HG03108 (cell line): ENCODE measurements around the gene ENPP6.

ENCODE experiments used
- ATAC-seq: cut with Tn5 transposase; IDR thresholded peaks from one replicate; pipeline ENCODE4 v1.9.1; 2021; ENCODE audit warnings: moderate library complexity; ENCODE audit not compliant: unreplicated experiment

The ENPP6 gene

DNA sequence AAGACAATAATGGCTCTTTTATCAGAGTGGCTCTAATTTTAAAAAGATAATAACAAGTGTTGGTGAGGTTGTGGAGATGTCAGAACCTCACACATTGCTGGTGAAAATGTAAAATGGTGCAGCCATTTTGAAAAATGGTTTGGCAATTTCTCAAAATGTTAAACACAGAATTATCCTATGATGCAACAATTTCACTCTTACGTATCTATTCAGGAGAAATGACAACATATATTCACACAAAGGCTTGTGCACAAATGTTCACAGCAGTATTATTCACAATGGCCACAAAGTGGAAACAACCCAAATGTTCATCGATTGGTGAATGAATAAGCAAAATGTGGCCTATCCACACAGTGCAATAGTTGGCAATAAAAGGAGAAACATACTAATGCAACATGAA lies 24.7 kb downstream of the ENPP6 start:
- no peak for ATAC-seq

DNA sequence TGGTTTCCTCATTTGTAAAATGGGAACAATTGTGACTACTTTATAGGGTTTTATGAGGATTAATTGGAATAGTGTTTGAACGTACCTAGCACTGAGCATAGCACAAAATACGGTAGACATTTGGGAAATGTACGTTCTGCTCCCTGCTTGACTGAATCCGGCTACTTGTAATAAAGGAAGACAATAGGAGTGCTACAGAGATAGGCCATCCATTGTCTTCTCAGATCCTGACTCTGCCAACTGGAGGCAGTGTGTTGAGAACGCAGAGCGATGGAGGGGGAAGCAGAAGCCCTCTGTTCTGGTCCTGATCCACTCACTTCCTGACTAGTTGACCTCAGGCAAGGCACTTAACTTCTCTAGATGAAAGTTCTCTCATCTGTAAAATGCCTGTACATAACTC lies 26.4 kb downstream of the ENPP6 start:
- no peak for ATAC-seq

DNA sequence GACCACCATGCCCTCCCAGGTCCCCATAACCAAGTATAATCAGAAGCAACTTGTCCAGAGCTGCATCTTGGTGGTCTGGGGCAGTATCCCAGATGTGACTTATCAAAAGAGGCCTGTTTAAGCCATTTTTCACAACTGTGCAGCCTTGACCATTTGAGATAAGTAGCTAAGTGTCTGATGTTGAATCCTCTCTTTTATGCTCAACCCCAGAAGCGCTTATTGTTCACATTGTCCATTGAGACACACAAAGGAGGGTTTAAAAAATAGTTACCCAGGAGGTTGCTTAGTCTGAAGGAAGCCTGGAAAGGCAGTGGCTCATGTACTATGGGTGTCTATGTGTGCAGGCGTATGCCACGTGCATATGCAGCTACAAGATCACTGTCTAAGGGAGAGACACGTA lies 27.0 kb downstream of the ENPP6 start:
- no peak for ATAC-seq

DNA sequence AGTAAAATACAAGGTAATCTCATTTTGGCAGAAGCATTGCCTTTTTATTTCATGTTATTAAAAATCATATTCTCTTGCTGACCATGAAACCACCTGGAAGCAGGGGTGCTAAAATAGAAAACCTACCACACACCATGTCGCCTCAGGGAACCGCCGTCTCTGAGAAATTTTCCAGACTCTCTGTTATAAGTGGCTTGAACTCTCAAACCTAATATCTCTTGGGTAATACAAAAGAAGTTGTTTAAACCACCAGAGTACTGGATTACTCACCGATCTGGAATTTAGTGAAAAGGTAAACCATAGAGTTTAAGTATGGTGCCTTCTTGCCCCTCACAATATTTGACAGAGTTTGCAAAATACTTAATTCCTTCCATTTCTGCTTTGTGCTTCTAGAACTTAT lies 27.7 kb downstream of the ENPP6 start:
- ATAC-seq = no peak

DNA sequence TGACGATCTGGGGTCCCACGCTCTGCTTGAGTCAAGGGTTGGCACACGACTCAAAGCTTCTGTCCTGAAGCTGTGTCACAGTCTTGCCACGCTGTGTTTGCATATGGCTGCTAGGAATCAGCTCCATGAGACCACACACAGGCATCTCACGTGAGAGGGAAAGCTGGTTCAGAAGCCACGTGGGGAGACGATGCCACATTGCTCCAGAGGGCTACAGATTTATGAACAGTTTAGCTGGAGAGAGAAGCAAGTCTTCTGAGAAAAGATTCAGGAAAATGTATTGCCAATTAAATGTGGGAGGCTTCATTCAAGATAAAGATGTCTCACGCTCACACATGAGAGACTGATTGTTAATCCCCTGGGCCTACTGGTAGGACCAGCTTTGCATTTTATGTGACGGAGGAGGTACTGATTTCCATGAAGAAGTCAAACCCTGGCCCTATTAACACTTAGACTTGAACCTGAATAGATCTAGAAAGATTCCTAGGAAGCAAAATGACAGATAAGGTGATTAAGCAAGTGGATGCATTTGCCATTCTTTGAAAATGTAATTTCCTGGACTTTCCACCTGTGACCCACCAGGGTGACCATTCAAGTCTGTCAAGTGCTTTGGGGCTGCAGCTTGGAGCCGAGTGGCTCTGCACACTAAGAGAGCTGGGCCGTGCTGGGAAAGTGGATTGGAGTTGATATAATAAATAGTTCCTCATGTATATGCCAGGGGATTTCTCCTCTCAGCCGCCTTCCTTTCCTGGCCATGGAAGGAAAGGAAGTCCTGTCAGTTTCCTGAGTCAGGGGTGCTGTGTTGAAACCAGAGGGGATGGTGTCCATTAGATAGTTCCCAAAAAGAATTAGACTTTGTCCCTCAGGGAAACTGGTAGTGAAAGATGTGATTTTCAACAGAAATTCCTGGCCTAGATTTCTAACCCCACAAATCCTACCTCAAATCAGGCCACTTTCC lies 29.0 kb downstream of the ENPP6 start:
- no peak for ATAC-seq

DNA sequence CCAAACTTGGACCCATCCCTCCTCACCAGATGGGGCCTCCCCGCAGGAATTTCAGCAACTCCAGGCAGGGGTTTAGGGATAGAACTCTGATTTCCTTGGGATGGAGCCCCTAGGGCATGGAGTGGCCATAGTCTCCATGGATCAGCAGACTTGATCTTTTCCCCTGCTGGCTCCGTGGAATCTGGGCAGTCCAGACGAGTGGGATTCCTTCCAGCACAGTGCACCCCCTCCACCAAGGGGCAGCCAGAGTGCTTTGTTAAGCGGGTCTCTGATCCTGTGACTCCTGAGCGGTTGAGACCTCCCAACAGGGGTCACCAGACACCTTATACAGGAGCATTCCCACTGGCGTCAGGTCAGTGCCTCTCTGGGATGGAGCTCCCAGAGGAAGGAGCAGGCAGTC lies 40.4 kb downstream of the ENPP6 start:
- ATAC-seq = no peak

DNA sequence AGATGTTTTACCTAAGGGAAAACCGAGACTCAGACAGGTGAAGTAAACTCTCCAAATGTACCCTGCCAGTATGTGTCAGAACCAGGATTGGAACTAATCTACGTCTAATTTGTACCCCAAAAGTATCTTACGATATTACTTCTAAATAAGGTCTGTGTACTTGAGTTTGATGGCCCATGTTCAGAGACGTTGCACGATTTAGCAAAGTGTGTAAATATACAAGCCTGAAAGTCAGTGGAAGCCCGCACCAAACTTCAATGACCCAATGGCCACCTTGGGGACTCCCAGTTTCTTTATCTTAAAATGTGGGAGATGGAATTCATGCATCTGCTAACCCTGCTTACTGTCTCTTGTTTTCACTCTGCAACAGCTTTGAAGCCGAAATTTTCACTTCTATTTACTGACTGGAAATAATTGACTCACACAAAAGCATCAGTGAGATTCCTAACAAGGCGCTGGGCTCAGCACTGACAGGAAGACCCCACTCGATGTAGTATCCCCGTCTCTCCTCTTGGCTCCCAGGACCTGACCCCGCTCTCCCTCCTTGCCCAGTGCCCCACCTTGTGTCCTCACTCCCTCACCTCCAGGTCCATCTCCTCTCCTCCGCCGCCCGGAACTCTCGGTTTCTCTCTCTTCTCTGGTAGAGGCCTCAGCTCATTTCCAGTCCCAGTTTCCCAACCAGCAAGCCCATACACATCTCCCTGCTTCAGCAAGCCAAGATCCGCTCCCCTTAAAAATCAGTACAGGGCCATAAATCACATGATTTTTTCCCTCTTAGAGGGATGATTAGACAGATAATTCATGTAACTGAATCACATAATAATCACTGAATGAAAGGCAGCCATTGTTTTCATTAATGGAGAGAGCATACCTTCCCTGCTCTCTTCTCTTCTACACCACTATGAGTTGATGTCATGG lies 42.8 kb downstream of the ENPP6 start:
- no peak for ATAC-seq

DNA sequence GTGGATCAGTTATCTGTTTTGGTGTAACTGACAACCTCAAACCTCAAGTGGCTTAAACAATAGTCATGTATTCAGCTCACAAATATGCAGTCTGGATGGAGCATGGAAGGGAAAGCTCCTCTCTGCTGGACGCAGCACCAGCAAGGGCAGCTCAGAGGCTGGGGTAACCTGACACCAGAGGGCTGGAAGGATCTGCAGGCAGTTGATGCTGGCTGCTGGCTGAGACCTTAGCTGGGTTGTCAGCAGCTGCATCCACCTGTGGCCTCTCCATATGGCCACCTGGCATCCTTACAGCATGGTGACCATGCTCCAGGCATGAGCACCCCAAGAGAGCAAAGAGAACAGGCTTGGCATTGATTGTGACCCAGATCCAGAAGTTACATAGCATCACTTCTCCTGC lies 46.7 kb downstream of the ENPP6 start:
- ATAC-seq = no peak

DNA sequence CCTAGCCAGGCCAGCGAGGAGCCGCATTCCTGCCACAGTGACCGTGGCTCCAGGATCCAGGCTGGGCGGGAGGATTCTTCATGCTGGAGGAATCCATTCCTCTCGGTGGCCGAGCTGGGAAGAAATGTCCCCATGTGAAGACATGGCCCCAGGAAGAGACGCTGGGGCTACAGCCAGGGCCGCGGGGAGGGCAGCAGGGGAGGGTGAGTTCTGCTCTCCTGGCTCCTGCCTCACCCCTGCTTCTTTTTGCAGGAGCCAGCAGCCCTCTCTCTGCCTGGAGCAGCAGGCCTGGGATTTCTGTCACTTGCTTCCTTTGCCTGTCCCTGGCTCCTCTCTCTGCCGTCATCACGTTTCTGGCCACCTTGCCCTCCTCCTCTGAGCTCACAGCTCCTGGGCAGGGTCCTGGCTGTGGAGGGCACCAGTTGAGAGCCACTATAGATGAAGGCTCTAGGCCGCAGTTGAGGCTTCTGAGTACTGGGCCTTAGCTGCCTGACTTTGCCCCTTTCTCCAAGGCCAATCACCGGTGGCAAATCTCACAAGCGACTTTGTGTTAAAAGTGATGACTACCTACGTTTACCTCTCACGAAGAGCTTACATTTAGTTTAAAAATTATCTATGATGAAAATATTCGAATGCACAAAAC lies 48.3 kb downstream of the ENPP6 start:
- ATAC-seq = no peak

DNA sequence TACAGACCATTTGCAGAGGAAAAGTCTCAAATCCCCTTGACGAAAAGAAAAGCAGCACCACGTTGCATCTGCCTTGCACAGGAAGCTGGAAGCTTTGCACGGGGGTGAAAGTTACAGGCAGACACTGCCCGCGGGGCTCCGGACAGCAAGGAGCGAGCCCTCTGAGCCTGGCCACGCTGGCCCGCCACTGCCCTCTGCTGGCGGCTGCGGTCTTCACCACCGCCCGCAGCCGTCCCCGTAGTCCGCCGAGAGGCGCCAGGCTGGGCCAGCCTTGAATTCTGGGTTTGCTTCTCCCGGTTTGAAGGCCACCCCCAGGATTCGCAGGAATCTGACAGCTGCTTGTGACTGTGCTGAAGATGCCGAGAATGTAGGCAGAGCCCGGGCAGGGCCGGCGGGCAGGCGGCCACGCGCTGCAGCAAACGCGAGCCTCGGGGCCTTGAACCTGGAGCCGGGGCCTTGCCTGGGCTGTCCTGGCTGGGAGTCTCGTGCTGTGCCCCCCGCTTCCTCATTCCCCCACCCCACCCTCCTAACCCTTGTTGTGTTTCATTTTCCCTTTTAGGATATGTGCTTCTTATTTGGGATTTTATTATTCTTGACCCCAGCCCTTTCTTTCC lies 49.2 kb downstream of the ENPP6 start:
- peak; percentile 68 for ATAC-seq

DNA sequence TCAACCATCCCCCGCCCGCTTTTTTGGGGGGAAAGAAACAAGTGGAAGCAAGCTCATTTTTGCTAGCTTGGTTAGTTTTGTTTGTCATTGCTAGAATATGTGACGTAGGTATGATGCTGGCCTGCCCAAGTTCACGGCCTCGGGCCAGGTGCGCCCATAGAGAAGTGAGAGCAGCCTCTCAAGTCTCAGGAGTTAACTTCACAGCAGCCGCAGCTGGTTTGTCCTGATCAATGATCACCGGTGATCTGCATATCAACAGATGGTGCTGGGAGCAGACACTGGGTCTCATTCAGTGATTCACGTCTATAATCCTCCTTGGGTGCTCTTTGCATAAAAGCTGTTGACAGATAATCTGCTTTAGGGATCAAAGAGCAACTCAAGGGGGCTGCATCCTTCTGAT lies 50.1 kb downstream of the ENPP6 start:
- no peak for ATAC-seq

DNA sequence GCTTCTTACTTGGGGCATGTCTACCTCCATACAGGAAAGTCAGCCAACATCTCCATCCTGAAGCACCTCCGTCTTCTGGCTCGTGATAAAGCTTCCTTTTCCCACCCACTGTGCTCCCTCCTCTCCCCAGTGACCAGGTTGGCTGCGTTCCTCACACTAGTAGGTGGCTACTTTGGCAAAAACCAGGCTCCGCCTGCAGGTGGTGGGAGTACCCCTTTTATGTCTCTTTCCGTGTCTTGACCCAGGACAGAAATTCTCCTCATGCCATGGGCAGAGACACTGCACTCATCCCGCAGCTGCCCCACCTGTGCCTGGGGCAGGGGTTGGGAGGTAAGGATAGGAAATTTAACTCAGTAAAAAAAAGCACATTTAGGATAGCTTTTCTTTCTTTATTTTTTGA lies 50.9 kb downstream of the ENPP6 start:
- no peak for ATAC-seq

DNA sequence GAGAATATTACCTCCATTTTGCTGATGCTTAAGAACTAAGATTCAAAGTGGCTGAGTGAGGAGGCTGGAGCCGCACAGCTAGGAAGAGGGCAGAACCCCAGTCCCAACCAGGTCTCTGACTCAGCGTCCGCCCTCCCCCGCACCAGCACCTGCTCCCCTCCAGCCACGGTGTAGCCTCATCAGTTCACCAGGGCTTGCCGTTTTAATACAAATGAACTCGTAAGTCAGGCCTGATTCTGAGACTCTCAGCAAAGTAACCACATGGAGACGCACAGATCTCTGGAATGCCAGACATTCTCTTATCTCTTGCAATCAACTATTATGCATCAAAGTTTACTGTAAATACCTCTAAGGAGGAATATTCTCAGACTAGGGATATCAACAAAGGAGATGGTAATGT lies 52.4 kb downstream of the ENPP6 start:
- ATAC-seq = no peak

DNA sequence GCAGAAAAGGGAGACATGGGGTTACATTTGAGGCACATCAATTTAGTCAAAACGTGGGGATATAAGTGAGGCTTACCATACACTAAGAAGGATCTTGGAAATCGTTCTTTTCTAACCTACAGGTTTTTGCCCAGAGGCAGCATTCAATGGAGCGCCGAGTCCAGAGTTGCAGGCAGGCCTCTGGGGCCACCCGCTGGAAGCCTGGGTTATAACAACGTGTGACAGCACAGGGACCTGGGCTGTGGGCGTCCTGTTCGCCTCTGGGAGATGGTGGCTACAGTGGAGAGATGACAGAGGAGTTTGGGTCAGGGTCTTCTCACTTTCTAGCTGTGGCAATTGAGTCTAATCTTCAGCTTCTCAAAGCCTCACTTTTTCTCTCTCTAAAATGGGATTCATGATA lies 53.9 kb downstream of the ENPP6 start:
- ATAC-seq = no peak

DNA sequence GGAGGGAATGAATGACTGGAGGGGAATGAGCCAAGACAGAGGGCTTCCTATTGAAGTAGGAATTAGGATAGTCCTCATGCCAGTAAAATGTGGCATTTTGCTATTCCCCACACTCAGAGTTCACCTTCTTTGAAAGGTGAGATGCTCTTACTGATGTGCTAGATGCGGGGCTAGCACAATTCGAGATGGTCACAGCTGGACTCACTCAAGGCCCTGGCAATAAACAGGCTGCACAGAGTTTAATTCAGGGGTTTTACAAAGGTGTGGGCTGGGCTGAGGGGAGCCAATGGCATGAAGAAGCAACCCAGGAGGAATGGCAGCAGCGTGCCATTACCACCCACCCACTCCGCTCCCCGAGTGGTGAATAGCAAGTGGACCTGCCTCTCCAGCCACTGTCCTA lies 55.1 kb downstream of the ENPP6 start:
- ATAC-seq = no peak

DNA sequence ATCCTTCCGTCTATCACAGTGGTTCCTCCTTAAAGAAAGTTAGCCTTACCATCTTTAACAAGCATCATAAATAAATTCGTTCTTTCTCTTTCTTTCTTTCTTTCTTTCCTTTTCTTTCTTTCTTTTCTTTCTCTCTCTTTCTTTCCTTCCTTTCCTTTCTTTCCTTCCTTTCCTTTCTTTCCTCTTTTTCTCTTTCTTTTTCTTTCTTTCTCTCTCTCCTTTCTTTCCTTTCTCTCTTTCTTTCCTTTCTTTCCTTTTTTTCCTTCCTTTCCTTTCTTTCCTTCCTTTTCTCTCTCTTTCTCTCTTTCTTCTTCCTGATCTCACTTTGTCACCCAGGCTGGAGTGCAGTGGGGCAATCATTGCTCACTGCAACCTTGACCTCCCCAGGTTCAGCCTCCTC lies 60.4 kb downstream of the ENPP6 start:
- no peak for ATAC-seq

DNA sequence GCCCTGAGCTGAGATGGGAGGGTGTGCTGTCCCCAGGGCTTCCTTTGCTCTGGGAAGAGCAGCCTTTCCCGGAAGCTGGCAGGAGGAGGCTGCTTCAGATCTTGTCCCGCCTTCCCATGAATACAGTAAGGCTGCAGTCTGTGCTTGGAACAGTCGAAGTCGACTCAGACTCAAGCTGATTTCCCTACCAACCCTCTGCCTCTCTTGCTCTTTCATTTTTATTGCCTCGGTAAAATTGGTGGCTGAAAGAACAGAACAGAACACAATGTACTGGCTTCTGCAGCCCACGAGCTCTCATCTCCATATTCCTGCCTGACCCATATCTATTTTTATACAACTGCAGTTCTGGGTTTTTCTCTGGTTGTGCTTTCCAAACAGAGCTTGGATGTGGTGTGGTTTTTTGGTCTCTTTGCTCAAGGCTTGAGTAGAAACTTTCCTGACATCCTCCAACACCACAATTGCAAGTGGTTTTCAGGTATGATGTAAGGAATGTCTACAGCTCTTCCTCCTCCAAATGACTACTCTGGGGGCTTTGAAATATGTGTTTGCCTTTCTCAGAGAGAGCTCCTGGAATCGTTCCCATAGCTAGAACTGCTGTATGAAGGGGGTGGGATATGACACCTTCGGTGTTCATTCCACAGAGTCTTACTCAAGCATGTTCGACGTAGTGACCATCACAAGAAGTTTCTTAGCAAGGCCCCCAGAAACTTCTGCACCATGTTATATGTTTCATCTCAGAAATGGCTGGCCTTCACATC lies 61.3 kb downstream of the ENPP6 start:
- ATAC-seq = no peak

DNA sequence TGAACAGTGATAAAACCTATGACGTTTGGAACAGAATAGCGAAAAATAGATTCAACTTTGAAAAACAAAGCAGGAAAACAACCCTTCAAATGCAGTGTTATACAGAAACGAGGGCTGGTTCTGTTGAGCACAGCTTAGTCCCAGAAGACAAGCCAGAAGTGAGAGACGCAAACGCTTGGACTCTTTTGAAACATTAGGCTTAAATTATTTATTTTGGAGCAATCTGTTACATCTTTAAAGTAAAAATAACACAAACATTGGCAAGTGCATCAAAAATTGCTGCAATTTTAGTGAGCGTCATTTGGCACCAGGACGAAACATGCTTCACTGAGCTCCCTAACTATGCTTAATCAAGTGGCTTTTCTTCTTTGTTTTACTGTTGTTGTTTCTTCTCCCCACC lies 63.5 kb downstream of the ENPP6 start:
- ATAC-seq = no peak

DNA sequence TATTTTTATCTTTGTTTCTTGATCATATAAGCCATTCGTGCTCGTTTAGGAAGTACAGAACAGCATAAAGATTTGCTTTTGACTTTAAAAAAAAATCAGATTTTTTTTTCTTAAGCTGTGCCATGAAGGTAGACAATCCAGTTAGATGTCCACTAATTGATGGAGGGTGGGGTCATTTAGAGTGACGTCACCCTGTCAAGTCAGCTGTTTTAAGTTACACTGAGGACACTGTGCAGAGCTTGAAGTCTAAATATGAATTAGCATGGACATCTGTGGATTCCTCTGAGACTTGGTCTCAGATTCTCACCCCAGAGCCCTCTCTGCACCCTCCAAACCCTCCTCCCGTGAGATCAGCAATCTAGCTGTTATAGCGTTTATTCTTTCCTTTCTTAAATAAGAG lies 63.9 kb downstream of the ENPP6 start:
- no peak for ATAC-seq

DNA sequence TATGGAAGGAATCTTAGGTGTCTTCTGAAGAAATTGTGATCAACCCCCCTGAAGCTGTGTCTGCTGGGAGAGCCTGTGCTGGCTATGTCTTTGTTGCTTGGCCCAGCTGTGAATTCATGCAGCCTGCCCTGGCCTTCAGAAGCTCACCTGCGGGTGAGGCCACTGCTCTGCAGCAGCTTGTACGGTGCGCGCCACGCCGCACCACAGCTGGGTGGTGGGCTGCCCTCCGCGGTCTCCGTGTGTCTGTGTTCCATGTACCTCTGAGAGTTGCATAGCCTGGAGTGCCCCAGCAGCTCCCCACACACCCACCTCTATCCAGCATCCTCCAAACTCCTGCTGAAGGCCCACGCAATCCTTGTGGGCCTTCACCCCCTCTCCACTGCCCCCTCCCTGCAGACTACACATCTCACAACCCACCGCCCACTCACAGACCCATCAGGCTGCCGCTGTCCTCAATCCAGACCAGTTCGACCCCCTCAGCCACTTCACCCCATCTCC lies 65.6 kb downstream of the ENPP6 start:
- ATAC-seq = no peak
